HepG2 (cell line): Measurements from ENCODE around the gene GSTP1. TPM values are rescaled to one million over a fixed set of nuclear protein-coding genes. Genes with fewer than 3 reads are reported as not detected.

Experiments used
- GABPA ChIP-seq, 2 experiments: IDR thresholded peaks; 2 replicates each; pipeline ENCODE4 v1.6.1; 2011 to 2016; ENCODE audit warnings: low read depth in 2 of 2, low read length in 1 of 2, missing biosample characterization in 1 of 2, missing genetic modification characterization in 1 of 2
- KDM6A ChIP-seq: IDR thresholded peaks from 2 replicates; pipeline ENCODE4 v1.6.1; 2016; ENCODE audit warnings: low read depth
- MATR3 ChIP-seq: sonication (generic); formaldehyde crosslinking; IDR thresholded peaks from 2 replicates; pipeline ENCODE4 v1.4.0; 2020; ENCODE audit warnings: missing genetic modification reagents
- MED8 ChIP-seq: sonication (generic); formaldehyde crosslinking; IDR thresholded peaks from 2 replicates; pipeline ENCODE4 v1.8.1; 2023; ENCODE audit warnings: mild to moderate bottlenecking, missing genetic modification reagents; ENCODE audit not compliant: insufficient replicate concordance
- NCOA1 ChIP-seq: sonication (generic); formaldehyde crosslinking; IDR thresholded peaks from 2 replicates; pipeline ENCODE4 v1.9.0; 2021; ENCODE audit warnings: missing genetic modification reagents
- NR3C1 ChIP-seq: sonication (generic); formaldehyde crosslinking; IDR thresholded peaks from 2 replicates; pipeline ENCODE4 v1.4.0; 2020; ENCODE audit warnings: missing genetic modification reagents
- RFX1 ChIP-seq: fragments of 450-650 bp; IDR thresholded peaks from 2 replicates; pipeline ENCODE4 v1.6.1; 2017
- RORA ChIP-seq: sonication (generic); formaldehyde crosslinking; IDR thresholded peaks from 2 replicates; pipeline ENCODE4 v1.5.0; 2020; ENCODE audit warnings: mild to moderate bottlenecking, missing genetic modification reagents, moderate library complexity
- SP1 ChIP-seq, 2 experiments: fragments of 450-650 bp in 1 of 2; sonication (generic) in 1 of 2; formaldehyde crosslinking in 1 of 2; IDR thresholded peaks; 2 replicates each; pipeline versions ENCODE4 v1.4.0 to v1.6.1; 2016 to 2020; ENCODE audit warnings: missing genetic modification reagents in 1 of 2
- TRIM24 ChIP-seq: sonication (generic); formaldehyde crosslinking; IDR thresholded peaks from 2 replicates; pipeline ENCODE4 v1.8.0; 2022; ENCODE audit warnings: mild to moderate bottlenecking, missing genetic modification reagents
- XBP1 ChIP-seq: sonication (generic); formaldehyde crosslinking; IDR thresholded peaks from 2 replicates; pipeline ENCODE4 v1.5.0; 2020; ENCODE audit warnings: missing genetic modification reagents
- ZNF672 ChIP-seq: sonication (generic); formaldehyde crosslinking; IDR thresholded peaks from 2 replicates; pipeline ENCODE4 v1.8.1; 2022; ENCODE audit warnings: missing genetic modification reagents
- ZNF713 ChIP-seq: sonication (generic); formaldehyde crosslinking; IDR thresholded peaks from 2 replicates; pipeline ENCODE4 v1.4.0; 2020; ENCODE audit warnings: mild to moderate bottlenecking, missing genetic modification reagents
- polyA plus RNA-seq, 8 experiments: library from polyadenylated mRNA; depleted of rRNA in 3 of 8; stranded (reverse) in 7 of 8; unstranded in 1 of 8; fragments of >200 nt; fragmentation: Illumina TruSeq in 4 of 8; extraction: Trizol in 4 of 8; gene quantifications; 2 replicates each; pipeline versions ENCODE4 v1.2.1 to v1.2.3, GENCODE V29; 2011 to 2016; ENCODE audit warnings: low read depth in 4 of 8, missing spikeins in 1 of 8, mixed read lengths in 1 of 8; ENCODE audit not compliant: insufficient read depth in 1 of 8
- total RNA-seq, 5 experiments: library from RNA; depleted of rRNA; stranded (reverse); fragments of >200 nt; fragmentation: Illumina TruSeq; extraction: Trizol; gene quantifications; 2 replicates each; pipeline ENCODE4 v1.2.3, GENCODE V29; 2016; ENCODE audit warnings: low read depth in 1 of 5
- TF ChIP-seq, protein P1 (sequence below): sonication (generic); formaldehyde crosslinking; IDR thresholded peaks from 2 replicates; pipeline ENCODE4 v1.5.1; 2020; ENCODE audit warnings: mild to moderate bottlenecking, missing genetic modification reagents
- TF ChIP-seq, protein P2 (sequence below): sonication (generic); IDR thresholded peaks from 2 replicates; pipeline ENCODE4 v1.6.1; 2016; ENCODE audit warnings: low read depth, borderline replicate concordance
- TF ChIP-seq, protein P3 (sequence below): sonication (generic); formaldehyde crosslinking; IDR thresholded peaks from 2 replicates; pipeline ENCODE4 v1.4.0; 2020; ENCODE audit warnings: missing genetic modification reagents, borderline replicate concordance
- TF ChIP-seq, protein P4 (sequence below): sonication (generic); formaldehyde crosslinking; IDR thresholded peaks from 2 replicates; pipeline ENCODE4 v1.5.0; 2020; ENCODE audit warnings: missing genetic modification reagents
- TF ChIP-seq, protein P5 (sequence below): sonication (generic); formaldehyde crosslinking; IDR thresholded peaks from 2 replicates; pipeline ENCODE4 v1.4.0; 2020; ENCODE audit warnings: missing genetic modification reagents

Gene GSTP1
- total and polyA plus RNA-seq, 2 of the 13 experiments (the other 11 are each of a cell fraction or from before 2014, with no cell fraction given) = not detected

DNA sequence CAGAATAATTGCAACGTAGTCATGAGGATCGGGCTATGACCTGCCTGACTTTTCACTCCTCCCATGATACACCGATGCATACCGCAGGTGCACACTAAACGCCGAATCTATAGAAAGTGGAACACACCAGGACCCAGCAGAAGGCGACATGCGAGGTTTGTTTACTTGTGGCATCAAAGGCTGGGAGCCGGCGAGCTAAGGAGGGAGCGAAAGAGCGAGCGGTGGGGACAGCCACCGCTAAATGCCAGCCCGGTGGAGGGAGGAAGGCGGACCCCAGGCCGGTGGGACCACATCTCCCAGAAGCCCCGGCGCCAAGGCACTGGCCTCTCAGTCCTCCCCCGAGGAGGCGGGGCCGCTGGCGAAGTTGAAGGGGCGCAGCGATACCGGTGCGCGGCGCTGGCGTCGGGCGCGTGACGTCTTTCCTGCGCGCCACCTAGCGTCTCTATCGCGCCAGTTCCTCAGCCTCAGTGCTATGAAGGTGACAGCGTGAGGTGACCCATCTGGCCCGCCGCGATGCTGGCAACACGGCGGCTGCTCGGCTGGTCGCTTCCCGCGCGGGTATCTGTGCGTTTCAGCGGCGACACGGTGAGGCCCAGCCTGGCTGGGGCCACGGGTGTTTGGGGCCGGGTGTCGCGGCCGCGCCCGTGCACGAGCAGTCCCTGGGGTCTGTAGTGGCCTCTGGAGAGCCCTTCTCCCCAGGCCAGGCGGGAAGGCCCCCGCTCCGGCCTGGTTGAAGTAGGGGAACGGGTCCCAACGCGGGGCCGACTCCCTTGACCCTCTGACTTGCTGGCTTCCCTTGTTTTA lies 23.1 kb downstream of the GSTP1 start, which contains the start of gene NDUFV1 (continued):
- TF ChIP-seq, protein P1, sequence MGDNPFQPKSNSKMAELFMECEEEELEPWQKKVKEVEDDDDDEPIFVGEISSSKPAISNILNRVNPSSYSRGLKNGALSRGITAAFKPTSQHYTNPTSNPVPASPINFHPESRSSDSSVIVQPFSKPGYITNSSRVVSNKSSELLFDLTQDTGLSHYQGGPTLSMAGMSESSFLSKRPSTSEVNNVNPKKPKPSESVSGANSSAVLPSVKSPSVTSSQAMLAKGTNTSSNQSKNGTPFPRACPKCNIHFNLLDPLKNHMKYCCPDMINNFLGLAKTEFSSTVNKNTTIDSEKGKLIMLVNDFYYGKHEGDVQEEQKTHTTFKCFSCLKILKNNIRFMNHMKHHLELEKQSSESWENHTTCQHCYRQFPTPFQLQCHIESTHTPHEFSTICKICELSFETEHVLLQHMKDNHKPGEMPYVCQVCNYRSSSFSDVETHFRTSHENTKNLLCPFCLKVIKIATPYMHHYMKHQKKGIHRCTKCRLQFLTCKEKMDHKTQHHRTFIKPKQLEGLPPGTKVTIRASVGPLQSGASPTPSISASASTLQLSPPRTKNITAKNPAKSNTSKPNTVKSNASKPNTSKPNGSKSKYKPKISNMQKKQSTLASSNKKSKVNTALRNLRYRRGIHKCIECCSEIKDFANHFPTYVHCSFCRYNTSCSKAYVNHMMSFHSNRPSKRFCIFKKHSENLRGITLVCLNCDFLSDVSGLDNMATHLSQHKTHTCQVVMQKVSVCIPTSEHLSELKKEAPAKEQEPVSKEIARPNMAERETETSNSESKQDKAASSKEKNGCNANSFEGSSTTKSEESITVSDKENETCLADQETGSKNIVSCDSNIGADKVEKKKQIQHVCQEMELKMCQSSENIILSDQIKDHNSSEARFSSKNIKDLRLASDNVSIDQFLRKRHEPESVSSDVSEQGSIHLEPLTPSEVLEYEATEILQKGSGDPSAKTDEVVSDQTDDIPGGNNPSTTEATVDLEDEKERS (CRISPR knock-in tag) = no peak
- TF ChIP-seq ZNF713 (no peak; the same call in 1 of the 2 replicates), MATR3 (CRISPR knock-in tag) (no peak), RFX1 (no peak), KDM6A (CRISPR knock-in tag) (no peak), GABPA (IDR thresholded peaks at IDR 0.05; ENCODE audit: low read depth, low read length) (peak; percentile 79), GABPA (CRISPR knock-in tag; IDR thresholded peaks at IDR 0.05; ENCODE audit: low read depth) (peak; percentile 92), TRIM24 (CRISPR knock-in tag) (no peak), MED8 (CRISPR knock-in tag) (no peak), NCOA1 (CRISPR knock-in tag) (no peak), SP1 (IDR thresholded peaks at IDR 0.05) (no peak), SP1 (CRISPR knock-in tag; IDR thresholded peaks at IDR 0.05) (peak; percentile 86), RORA (CRISPR knock-in tag) (no peak), XBP1 (CRISPR knock-in tag) (no peak), ZNF672 (CRISPR knock-in tag) (no peak), NR3C1 (CRISPR knock-in tag) (no peak)
- TF ChIP-seq, protein P2, sequence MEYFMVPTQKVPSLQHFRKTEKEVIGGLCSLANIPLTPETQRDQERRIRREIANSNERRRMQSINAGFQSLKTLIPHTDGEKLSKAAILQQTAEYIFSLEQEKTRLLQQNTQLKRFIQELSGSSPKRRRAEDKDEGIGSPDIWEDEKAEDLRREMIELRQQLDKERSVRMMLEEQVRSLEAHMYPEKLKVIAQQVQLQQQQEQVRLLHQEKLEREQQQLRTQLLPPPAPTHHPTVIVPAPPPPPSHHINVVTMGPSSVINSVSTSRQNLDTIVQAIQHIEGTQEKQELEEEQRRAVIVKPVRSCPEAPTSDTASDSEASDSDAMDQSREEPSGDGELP = no peak
- TF ChIP-seq, protein P3, sequence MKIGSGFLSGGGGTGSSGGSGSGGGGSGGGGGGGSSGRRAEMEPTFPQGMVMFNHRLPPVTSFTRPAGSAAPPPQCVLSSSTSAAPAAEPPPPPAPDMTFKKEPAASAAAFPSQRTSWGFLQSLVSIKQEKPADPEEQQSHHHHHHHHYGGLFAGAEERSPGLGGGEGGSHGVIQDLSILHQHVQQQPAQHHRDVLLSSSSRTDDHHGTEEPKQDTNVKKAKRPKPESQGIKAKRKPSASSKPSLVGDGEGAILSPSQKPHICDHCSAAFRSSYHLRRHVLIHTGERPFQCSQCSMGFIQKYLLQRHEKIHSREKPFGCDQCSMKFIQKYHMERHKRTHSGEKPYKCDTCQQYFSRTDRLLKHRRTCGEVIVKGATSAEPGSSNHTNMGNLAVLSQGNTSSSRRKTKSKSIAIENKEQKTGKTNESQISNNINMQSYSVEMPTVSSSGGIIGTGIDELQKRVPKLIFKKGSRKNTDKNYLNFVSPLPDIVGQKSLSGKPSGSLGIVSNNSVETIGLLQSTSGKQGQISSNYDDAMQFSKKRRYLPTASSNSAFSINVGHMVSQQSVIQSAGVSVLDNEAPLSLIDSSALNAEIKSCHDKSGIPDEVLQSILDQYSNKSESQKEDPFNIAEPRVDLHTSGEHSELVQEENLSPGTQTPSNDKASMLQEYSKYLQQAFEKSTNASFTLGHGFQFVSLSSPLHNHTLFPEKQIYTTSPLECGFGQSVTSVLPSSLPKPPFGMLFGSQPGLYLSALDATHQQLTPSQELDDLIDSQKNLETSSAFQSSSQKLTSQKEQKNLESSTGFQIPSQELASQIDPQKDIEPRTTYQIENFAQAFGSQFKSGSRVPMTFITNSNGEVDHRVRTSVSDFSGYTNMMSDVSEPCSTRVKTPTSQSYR (CRISPR knock-in tag) = peak; percentile 16; the same call in 1 of the 2 replicates
- TF ChIP-seq, protein P4, sequence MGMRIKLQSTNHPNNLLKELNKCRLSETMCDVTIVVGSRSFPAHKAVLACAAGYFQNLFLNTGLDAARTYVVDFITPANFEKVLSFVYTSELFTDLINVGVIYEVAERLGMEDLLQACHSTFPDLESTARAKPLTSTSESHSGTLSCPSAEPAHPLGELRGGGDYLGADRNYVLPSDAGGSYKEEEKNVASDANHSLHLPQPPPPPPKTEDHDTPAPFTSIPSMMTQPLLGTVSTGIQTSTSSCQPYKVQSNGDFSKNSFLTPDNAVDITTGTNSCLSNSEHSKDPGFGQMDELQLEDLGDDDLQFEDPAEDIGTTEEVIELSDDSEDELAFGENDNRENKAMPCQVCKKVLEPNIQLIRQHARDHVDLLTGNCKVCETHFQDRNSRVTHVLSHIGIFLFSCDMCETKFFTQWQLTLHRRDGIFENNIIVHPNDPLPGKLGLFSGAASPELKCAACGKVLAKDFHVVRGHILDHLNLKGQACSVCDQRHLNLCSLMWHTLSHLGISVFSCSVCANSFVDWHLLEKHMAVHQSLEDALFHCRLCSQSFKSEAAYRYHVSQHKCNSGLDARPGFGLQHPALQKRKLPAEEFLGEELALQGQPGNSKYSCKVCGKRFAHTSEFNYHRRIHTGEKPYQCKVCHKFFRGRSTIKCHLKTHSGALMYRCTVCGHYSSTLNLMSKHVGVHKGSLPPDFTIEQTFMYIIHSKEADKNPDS = no peak; the same call in 1 of the 2 replicates
- TF ChIP-seq, protein P5, sequence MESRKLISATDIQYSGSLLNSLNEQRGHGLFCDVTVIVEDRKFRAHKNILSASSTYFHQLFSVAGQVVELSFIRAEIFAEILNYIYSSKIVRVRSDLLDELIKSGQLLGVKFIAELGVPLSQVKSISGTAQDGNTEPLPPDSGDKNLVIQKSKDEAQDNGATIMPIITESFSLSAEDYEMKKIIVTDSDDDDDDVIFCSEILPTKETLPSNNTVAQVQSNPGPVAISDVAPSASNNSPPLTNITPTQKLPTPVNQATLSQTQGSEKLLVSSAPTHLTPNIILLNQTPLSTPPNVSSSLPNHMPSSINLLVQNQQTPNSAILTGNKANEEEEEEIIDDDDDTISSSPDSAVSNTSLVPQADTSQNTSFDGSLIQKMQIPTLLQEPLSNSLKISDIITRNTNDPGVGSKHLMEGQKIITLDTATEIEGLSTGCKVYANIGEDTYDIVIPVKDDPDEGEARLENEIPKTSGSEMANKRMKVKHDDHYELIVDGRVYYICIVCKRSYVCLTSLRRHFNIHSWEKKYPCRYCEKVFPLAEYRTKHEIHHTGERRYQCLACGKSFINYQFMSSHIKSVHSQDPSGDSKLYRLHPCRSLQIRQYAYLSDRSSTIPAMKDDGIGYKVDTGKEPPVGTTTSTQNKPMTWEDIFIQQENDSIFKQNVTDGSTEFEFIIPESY (CRISPR knock-in tag) = no peak; the same call in 1 of the 2 replicates
